GM18526 (cell line): ENCODE measurements around the gene SFXN1.

ENCODE experiments used
- POLR2A ChIP-seq: IDR thresholded peaks from 3 replicates; pipeline ENCODE4 v1.6.1; 2011; ENCODE audit not compliant: insufficient read length; ENCODE audit errors: extremely low read depth

The SFXN1 gene

GRCh38 chr5:175464074-175464941 lies 14.1 kb upstream of the SFXN1 start:
- no peak for TF ChIP-seq POLR2A

GRCh38 chr5:175464942-175465233 lies 13.5 kb upstream of the SFXN1 start:
- no peak for TF ChIP-seq POLR2A

GRCh38 chr5:175465282-175465681 lies 13.1 kb upstream of the SFXN1 start:
- no peak for TF ChIP-seq POLR2A

GRCh38 chr5:175466700-175467318 lies 11.6 kb upstream of the SFXN1 start:
- no peak for TF ChIP-seq POLR2A

- TF ChIP-seq POLR2A, result no peak
Observed at GRCh38 chr5:175467983-175468690, 10.2 kb upstream of the SFXN1 start.

- no peak for TF ChIP-seq POLR2A
Observed at GRCh38 chr5:175468892-175469291, 9.5 kb upstream of the SFXN1 start.

- TF ChIP-seq POLR2A, result no peak
Observed at GRCh38 chr5:175469916-175470315, 8.4 kb upstream of the SFXN1 start.

- no peak for TF ChIP-seq POLR2A
Observed at GRCh38 chr5:175470781-175471180, 7.6 kb upstream of the SFXN1 start.

GRCh38 chr5:175471196-175471595 lies 7.2 kb upstream of the SFXN1 start:
- no peak for TF ChIP-seq POLR2A

- no peak for TF ChIP-seq POLR2A
Observed at GRCh38 chr5:175471628-175472027, 6.7 kb upstream of the SFXN1 start.

- TF ChIP-seq POLR2A, result no peak
Observed at GRCh38 chr5:175472378-175472777, 6.0 kb upstream of the SFXN1 start.

- no peak for TF ChIP-seq POLR2A
Observed at GRCh38 chr5:175475248-175475647, 3.1 kb upstream of the SFXN1 start.

GRCh38 chr5:175477440-175477839 lies 920 bp upstream of the SFXN1 start:
- TF ChIP-seq POLR2A, result no peak

- TF ChIP-seq POLR2A, result no peak
Observed at GRCh38 chr5:175478008-175478383, 364 bp upstream of the SFXN1 start.

GRCh38 chr5:175479125-175479881 lies 943 bp downstream of the SFXN1 start:
- TF ChIP-seq POLR2A, result no peak
